GM18519 (cell line): Measurements from ENCODE around the gene ALDH1A3.

ENCODE experiments used
- ATAC-seq: cut with Tn5 transposase; IDR thresholded peaks from one replicate; pipeline ENCODE4 v1.9.1; 2021; ENCODE audit warnings: mild to moderate bottlenecking, moderate library complexity; ENCODE audit not compliant: unreplicated experiment, low FRiP score

ALDH1A3 gene

DNA sequence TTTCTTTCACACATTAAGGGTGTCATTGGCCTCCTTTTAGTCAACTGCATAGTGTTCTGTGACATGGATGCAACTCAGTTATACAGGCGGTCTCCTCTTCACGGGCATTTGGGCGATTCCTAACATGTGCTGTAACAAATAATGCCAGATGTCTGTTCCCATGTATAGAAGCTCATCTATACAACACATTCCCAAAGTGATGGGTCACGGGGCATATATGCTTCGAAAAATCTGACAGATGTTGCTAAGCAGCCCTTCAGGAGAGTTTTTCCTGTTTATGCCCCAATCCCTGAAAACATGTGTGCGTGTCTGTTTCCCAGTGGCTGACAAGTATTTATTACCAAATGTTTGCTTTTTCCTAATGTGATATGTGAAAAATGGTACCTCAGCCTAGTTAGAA, 65.4 kb downstream of the ALDH1A3 start:
- no peak for ATAC-seq

DNA sequence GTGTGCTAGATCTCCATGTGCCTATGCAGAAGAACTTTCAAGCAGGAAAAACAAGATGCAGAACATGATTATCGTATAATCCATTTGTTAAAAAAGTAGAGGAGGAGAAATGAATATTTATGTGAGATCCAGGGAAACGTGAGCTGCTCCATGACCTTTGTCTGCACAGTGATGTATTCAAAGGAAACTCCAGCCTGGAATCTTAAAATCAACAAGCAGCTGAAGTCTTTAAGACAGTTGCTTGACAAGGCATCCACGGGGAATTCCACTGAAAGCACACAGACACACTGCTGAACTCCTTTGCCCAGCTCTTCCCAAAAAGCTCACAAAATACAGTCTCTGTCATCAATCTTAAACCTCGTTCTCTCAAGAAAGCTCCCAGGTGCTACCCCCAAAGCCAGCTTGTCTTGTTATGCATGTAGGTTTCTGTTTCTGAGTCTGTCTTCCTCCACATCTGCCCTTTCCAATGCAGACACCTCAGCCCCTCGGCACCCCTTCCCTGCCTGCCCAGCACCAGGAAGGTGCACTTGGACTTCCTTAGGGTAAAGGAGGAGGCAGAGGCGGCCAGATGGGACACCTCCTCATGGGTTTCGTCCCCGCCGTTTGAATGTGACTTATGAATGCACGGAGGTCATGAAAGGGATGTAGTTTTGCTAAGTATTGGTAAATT, 68.3 kb downstream of the ALDH1A3 start:
- ATAC-seq = no peak

DNA sequence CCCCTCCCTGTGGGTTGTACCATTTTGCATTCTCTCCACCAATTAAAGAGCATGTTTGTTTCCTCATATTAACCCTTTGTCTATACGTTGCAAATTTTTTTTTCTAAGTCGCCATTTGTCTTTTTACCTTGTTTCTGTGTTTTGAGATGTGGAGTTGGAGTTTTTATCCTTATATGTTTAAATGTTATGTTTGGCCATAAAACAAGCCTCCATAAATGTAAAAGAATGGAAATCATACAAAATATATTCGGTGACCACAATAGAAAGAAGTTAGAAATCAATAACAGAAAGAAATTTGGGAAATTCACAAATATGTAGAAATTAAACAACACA, 68.8 kb downstream of the ALDH1A3 start:
- no peak for ATAC-seq

DNA sequence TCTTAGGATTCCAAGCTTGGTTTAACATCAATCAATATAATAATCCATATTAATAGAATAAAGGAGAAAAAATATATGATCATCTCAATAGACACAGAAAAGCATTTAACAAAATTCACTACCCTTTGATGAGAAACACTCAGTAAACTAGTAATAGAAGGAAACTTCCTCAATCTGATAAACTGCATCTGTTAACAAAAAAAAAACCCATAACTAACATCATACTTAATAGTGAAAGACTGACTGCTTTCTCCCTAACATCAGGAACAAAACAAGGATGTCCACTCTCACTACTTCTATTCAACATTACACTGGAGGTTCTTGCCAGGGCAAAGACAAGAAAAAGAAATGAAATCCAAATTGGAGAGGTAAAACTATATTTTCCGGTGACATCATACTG, 70.1 kb downstream of the ALDH1A3 start:
- no peak for ATAC-seq

DNA sequence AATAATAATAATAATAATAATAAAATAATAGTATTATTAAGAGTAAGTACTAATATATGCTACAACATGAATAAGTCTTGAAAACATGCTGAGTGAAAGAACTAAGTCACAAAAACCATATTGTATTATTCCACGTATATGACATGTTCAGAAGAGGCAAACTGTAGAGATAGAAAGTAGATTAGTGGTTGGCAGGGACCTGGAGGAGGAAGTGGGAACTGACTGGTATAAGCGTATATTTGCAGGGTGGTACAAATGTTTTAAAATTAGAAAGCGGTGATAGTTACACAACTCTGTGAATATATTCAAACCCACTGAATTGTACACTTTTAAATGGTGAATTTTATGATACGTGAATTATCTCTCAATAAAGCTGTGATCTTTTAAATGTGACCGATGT, 72.3 kb downstream of the ALDH1A3 start:
- ATAC-seq = no peak

DNA sequence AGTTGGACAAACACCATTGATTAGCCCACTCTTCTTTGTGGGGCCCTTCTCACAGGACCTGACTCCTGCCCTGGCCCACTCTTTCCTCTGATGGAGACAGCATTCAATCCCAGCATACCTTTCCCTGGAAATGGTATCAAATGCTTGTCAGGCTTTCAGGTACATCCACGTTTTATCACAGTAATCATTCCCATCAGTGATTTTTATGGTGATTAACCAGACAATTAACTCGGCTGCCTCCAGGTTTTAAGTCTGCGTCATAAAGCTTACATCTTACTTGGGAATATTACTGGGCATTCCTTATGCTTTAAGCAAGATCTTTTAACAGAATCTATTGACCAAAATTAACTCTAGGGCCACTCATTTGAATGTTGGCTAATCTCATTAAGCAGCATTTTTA, 72.9 kb downstream of the ALDH1A3 start:
- ATAC-seq = no peak

DNA sequence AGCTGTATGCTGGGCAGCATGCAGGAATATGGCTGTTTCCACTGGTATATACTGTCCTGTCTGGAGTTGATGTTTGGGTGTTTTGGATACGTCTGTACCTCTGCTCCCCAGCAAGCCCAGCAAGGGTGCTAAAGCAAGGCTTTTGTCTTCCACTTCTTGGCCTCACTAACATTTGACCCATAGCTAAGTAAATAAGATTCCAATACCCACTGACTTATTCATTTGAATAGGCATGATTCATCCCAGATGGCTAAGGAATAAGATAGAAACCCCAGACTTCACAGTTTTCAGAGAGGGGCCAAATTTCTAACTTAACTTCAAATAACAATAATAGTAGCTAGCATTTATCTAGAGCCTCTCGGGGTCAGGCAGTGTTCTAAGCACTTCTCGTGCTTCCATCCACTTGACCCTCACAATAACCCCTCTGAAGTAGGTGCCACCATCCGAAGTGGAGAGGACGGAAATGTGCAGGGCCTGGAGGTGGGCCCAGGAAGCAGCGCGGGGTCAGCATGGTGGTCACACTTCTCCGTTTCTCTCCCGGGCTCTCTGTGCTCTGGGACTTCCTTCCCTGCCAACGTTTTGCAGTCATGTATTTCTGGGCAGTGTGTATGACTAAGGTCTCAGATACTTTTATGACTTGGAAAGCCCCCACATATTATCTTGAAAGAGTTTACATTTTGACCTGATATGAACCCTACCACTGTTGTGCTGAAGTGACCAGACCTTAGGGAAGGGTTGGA, 78.9 kb downstream of the ALDH1A3 start:
- no peak for ATAC-seq

DNA sequence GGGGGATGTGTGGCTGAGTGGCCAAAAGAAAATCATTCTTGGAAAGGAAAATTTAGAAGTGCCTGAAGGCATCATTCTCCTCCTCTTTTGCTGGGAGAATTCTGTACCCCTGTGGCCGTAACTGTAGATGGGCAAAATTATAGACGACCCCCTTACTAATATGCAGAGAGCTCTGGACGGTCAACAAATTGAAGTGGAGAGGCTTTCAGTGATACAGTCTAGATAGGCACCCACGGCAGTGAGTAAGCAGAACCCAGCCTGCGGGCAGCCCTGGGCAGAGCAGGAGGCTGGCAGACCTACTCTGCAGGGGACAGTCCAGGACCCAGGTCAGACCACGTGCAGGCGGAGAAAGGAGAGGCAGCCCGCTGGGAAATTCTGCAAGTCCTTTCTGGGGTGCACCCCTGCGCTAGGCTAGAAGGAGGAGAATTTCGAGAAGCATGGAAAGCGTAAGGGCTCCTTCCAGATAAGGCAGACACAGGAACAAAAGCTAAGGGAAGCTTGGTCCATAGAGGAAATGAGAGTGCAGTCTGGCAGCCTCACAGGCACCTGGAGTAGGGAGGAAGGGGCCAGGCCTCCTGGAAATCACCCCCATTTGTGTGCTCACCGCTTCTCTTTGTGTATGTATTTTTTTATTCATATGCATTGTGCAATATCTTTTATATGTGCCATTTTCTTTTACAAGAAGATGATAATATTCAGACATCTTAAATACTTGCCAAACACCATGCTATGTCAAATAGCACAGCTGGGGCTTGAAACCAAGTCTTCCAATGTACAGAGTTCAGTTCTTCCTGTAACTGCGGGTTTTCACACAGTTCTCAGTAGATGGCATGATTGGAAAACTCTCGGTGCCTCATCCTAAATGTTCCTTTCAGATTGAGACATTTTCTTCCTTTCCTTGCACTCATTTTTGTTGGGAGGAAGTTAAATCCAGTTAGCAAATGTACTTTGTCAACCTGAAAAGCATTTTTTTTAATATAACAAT, 79.7 kb downstream of the ALDH1A3 start:
- no peak for ATAC-seq
